HL-60 (cell line): Measurements from ENCODE around the gene TSTD2.

Experiments used
- DNase-seq, 2 experiments: peaks; one replicate each; pipeline ENCODE4 v3.0.0-alpha.2; 2010 to 2020; ENCODE audit warnings: low read depth in 1 of 2, low spot score in 1 of 2
- H3K27ac ChIP-seq: fragments of 250-450 bp; sonication (Bioruptor Pico); replicated peaks from 2 replicates; pipeline ENCODE4 v1.5.1; 2020; ENCODE audit warnings: mild to moderate bottlenecking, moderate library complexity
- H3K27me3 ChIP-seq: fragments of 250-450 bp; sonication (Bioruptor Pico); 2 replicates; pipeline ENCODE4 v1.5.1; 2021; ENCODE audit warnings: mild to moderate bottlenecking, moderate library complexity; ENCODE audit not compliant: insufficient read depth, poor library complexity, severe bottlenecking
- H3K4me3 ChIP-seq: replicated peaks from 2 replicates; pipeline ENCODE4 v1.5.1; 2011; ENCODE audit warnings: mild to moderate bottlenecking, control low read depth, low read length; ENCODE audit not compliant: insufficient read depth
- GABPA ChIP-seq: IDR thresholded peaks from 2 replicates; pipeline ENCODE4 v1.6.1; 2012; ENCODE audit warnings: low read depth
- POLR2AphosphoS5 ChIP-seq: IDR thresholded peaks from 2 replicates; pipeline ENCODE4 v1.6.1; 2012; ENCODE audit warnings: low read depth
- SPI1 ChIP-seq: IDR thresholded peaks from 2 replicates; pipeline ENCODE4 v1.6.1; 2012; ENCODE audit warnings: low read depth, mild to moderate bottlenecking, borderline replicate concordance
- long read RNA-seq: library from polyadenylated mRNA; unstranded; transcript quantifications from one replicate; pipeline ENCODE4 v2.0.0, GENCODE V29; 2020
- TF ChIP-seq, protein P1 (sequence below): IDR thresholded peaks from one replicate; pipeline ENCODE4 v1.5.1; 2011; ENCODE audit warnings: low read length, control low read depth, inconsistent platforms; ENCODE audit not compliant: insufficient read depth
- TF ChIP-seq, protein P2 (sequence below): IDR thresholded peaks from 2 replicates; pipeline ENCODE4 v1.6.1; 2012; ENCODE audit warnings: low read depth; ENCODE audit not compliant: insufficient replicate concordance

Gene TSTD2
- long read RNA-seq, full-length matches to known transcripts, result 83 of 98 reads
- long read RNA-seq, partial matches to known transcripts, result 2 of 98 reads
- long read RNA-seq, other reads (novel, unspliced or antisense), result 13 of 98 reads

DNA sequence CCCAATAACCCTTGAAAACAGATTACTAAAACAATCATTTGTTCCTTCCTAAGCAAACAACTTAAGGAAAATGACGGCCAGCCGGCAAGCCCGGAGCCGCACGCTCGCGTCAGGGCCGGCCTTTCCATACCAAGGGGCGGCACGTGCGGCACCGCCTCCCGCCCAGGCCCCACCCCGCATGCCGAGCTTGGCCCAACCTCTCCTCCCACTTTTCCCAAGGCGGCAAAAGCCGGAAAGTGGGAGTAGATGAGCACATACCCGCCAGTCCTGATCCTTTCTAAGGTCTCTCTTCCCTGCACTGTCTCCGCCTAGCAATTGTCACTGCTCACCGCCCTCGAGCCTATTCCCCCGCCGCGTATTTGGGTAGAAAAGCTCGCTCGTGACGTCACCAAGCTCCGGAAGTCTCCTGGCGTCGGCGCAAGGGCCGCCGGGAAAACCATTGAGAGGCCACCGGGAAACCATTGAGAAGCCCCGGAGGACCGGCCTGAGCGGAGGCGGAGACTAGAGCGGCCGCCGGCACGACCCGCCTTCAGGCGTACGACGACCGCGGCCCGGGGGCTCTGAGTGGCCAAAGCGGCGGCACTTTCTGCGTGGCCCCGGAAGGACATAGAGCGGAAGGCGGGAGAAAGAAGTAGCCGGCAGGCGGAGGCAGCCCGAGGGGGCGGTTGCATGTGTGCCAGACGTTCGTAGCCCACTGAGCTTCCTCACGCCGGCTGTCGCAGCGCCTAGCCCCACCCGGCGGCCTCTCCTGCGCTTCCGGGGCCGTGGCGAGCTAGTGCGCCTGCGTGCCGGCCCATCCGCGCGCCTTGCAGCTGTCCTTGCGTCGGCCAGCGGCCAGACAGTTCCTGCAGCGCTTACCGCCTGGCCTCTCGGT lies at the start of gene TSTD2, which contains the start of gene NCBP1:
TSTD2 (minus strand) TSS at position 384 of the 874 bp plus-strand sequence. CDS start 5,806 bp downstream, outside the sequence.
NCBP1 (plus strand) TSS at position 837 of the 874 bp plus-strand sequence. CDS start 61 bp downstream, outside the sequence.
- TF ChIP-seq GABPA (peak; percentile 93), SPI1 (no peak), POLR2AphosphoS5 (peak; percentile 92)
- TF ChIP-seq, protein P1, sequence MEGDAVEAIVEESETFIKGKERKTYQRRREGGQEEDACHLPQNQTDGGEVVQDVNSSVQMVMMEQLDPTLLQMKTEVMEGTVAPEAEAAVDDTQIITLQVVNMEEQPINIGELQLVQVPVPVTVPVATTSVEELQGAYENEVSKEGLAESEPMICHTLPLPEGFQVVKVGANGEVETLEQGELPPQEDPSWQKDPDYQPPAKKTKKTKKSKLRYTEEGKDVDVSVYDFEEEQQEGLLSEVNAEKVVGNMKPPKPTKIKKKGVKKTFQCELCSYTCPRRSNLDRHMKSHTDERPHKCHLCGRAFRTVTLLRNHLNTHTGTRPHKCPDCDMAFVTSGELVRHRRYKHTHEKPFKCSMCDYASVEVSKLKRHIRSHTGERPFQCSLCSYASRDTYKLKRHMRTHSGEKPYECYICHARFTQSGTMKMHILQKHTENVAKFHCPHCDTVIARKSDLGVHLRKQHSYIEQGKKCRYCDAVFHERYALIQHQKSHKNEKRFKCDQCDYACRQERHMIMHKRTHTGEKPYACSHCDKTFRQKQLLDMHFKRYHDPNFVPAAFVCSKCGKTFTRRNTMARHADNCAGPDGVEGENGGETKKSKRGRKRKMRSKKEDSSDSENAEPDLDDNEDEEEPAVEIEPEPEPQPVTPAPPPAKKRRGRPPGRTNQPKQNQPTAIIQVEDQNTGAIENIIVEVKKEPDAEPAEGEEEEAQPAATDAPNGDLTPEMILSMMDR, result no peak
- TF ChIP-seq, protein P2, sequence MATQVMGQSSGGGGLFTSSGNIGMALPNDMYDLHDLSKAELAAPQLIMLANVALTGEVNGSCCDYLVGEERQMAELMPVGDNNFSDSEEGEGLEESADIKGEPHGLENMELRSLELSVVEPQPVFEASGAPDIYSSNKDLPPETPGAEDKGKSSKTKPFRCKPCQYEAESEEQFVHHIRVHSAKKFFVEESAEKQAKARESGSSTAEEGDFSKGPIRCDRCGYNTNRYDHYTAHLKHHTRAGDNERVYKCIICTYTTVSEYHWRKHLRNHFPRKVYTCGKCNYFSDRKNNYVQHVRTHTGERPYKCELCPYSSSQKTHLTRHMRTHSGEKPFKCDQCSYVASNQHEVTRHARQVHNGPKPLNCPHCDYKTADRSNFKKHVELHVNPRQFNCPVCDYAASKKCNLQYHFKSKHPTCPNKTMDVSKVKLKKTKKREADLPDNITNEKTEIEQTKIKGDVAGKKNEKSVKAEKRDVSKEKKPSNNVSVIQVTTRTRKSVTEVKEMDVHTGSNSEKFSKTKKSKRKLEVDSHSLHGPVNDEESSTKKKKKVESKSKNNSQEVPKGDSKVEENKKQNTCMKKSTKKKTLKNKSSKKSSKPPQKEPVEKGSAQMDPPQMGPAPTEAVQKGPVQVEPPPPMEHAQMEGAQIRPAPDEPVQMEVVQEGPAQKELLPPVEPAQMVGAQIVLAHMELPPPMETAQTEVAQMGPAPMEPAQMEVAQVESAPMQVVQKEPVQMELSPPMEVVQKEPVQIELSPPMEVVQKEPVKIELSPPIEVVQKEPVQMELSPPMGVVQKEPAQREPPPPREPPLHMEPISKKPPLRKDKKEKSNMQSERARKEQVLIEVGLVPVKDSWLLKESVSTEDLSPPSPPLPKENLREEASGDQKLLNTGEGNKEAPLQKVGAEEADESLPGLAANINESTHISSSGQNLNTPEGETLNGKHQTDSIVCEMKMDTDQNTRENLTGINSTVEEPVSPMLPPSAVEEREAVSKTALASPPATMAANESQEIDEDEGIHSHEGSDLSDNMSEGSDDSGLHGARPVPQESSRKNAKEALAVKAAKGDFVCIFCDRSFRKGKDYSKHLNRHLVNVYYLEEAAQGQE, result peak; percentile 70
- peak; percentile 95 to 97 for DNase-seq
- H3K27ac ChIP-seq, result peak within 1 kb of the TSS; percentile 93
- H3K4me3 ChIP-seq, result peak within 1 kb of the TSS; percentile 90
- H3K27me3 ChIP-seq, result no peaks in the 10 kb centered on the region

DNA sequence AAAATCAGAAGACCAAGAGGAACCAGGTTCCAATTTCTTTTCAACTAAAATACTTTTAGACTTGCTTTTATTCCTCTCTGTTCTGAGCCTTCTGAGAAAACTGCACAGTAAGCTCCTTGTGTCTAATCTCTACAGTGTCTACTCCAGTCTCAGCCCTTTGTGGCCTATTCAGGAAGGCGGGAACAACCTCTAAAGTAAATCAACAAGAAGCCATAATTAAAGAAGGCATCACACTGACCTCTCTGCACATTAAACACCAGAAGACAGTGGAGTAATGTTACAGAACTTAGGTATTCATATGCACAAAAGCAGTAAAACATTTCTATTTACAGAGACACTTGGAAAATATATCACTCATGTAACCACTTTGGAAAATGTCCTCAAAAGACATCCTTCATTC lies 49.1 kb upstream of the TSTD2 start:
- DNase-seq, result no peak
- Histone ChIP-seq H3K27me3 (no peaks in the 10 kb centered on the region), H3K4me3 (no peak overlapping the region), H3K27ac (no peak overlapping the region)
- TF ChIP-seq SPI1 (no peak), GABPA (no peak), POLR2AphosphoS5 (no peak)
- TF ChIP-seq, protein P2, result no peak
- TF ChIP-seq, protein P1, result no peak

DNA sequence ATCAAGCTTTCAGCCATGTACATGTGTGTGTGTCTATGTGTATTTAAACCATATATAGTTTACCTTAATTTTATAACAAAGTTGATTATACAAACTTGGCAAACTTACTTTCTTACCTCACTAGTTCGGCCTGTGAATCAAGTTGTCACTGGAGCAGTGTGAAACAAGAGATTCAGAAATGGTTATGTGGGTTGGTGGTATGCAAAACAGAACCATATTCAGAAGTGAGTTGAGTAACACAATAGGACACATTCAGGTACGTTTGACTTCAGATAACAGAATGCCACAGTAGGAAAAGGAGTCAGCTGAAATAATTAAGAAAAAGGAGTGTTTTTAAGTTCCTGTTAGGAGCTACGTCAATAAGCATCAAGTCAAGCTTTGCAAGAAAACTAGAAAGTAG lies 42.5 kb upstream of the TSTD2 start:
- no peak for TF ChIP-seq GABPA
- TF ChIP-seq, protein P2, result no peak
- no peak for TF ChIP-seq POLR2AphosphoS5
- no peak for TF ChIP-seq SPI1
- TF ChIP-seq, protein P1, result no peak
- Histone ChIP-seq H3K4me3 (no peak overlapping the region), H3K27me3 (no peaks in the 10 kb centered on the region), H3K27ac (no peak overlapping the region)
- no peak for DNase-seq
